BE2C (cell line): ENCODE measurements around the gene NRIP3. TPM values are rescaled to one million over a fixed set of nuclear protein-coding genes. Genes with fewer than 3 reads are reported as not detected.
A peak's percentile ranks its signal among the peaks of the same experiment; 100 is the strongest.

Source experiments
- DNase-seq: peaks from one replicate; pipeline ENCODE4 v3.0.0-alpha.2; 2020
- H3K27me3 ChIP-seq: fragments of 250-450 bp; sonication (Bioruptor Pico); 2 replicates; pipeline ENCODE4 v1.5.1; 2020; ENCODE audit warnings: mild to moderate bottlenecking
- H3K36me3 ChIP-seq: fragments of 250-450 bp; sonication (Bioruptor Pico); 2 replicates; pipeline ENCODE4 v1.5.1; 2020; ENCODE audit warnings: mild to moderate bottlenecking
- H3K4me1 ChIP-seq: fragments of 250-450 bp; sonication (Bioruptor Pico); 2 replicates; pipeline ENCODE4 v1.5.1; 2020
- H3K4me3 ChIP-seq: 2 replicates; pipeline ENCODE4 v1.5.1; 2011; ENCODE audit warnings: low read depth, low read length
- H3K9me3 ChIP-seq: fragments of 250-450 bp; sonication (Bioruptor Pico); 2 replicates; pipeline ENCODE4 v1.5.1; 2020
- polyA plus RNA-seq: library from polyadenylated mRNA; unstranded; fragments of >200 nt; gene quantifications from one replicate; pipeline ENCODE4 v1.2.1, GENCODE V29; 2012; ENCODE audit warnings: low read depth, missing spikeins; ENCODE audit not compliant: insufficient read length, insufficient read depth
- TF ChIP-seq, protein P1 (sequence below): IDR thresholded peaks from 2 replicates; pipeline ENCODE4 v1.5.1; 2012; ENCODE audit warnings: mild to moderate bottlenecking, low read depth, low read length

Gene NRIP3
- polyA plus RNA-seq: not detected

GRCh38 chr11:9003573-9004182 is at the start of gene NRIP3:
TSS of gene NRIP3 (minus strand) at chr11:9004001. CDS start at chr11:9003935, 66 bp downstream.
- Histone ChIP-seq H3K27me3 (peaks cover 24% of the 10 kb centered on the region), H3K4me3 (peak within 1 kb of the TSS; percentile 19)

DNA sequence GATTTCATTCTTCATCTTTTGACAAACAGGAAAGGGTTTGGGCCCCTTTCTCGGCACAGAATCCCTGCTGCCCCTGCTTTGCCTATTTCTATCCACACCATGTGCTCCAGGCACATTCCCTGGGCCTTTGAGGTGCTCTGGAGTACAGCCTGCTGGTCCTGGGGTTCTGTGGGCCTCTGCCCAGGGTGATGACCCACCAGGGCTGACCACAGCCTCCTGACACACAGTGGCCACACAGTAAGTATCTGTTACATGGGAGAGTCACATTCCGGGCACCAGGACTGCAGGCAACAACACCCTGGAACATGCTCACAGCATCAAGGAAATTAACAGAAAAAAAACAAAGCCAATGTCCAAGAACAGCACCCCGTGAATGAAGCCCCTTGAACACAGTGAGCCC is 48.5 kb upstream of the NRIP3 start:
- no peaks in the 10 kb centered on the region for H3K36me3 ChIP-seq
- no peak for DNase-seq
- no peak overlapping the region for H3K4me3 ChIP-seq
- no peaks in the 10 kb centered on the region; the same call in 1 of the 2 replicates for H3K4me1 ChIP-seq
- no peaks in the 10 kb centered on the region for H3K9me3 ChIP-seq
- TF ChIP-seq, protein P1, sequence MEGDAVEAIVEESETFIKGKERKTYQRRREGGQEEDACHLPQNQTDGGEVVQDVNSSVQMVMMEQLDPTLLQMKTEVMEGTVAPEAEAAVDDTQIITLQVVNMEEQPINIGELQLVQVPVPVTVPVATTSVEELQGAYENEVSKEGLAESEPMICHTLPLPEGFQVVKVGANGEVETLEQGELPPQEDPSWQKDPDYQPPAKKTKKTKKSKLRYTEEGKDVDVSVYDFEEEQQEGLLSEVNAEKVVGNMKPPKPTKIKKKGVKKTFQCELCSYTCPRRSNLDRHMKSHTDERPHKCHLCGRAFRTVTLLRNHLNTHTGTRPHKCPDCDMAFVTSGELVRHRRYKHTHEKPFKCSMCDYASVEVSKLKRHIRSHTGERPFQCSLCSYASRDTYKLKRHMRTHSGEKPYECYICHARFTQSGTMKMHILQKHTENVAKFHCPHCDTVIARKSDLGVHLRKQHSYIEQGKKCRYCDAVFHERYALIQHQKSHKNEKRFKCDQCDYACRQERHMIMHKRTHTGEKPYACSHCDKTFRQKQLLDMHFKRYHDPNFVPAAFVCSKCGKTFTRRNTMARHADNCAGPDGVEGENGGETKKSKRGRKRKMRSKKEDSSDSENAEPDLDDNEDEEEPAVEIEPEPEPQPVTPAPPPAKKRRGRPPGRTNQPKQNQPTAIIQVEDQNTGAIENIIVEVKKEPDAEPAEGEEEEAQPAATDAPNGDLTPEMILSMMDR: no peak
- no peaks in the 10 kb centered on the region for H3K27me3 ChIP-seq

More at GRCh38 chr11:9003573-9004182, at the start of gene NRIP3:
- DNase-seq: peak; percentile 56
- TF ChIP-seq, protein P1: no peak
- no peaks in the 10 kb centered on the region for H3K36me3 ChIP-seq
- no peaks in the 10 kb centered on the region for H3K4me1 ChIP-seq
- no peaks in the 10 kb centered on the region for H3K9me3 ChIP-seq

DNA sequence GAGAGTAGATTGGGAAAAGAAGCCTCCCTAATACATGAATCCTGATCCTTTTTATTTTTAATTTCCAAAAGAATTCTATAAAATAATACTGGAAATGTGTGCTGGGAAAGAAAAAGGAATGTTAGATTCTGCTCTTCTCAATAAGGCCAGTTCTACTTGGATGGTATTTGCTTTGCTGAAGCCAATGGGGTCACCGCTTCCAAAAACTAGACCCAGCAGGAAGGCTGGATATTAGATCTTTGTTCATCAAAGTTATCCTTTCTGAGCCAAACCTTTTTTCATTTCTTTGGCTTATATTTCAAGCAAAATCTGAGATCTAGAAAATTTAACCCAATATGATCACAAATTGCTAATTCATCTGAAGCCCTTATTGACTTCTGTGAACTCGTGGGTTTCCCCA is 46.2 kb upstream of the NRIP3 start:
- Histone ChIP-seq H3K9me3 (no peaks in the 10 kb centered on the region), H3K27me3 (no peaks in the 10 kb centered on the region), H3K36me3 (no peaks in the 10 kb centered on the region), H3K4me1 (no peaks in the 10 kb centered on the region; the same call in 1 of the 2 replicates), H3K4me3 (no peak overlapping the region)
- no peak for DNase-seq
- TF ChIP-seq, protein P1: no peak

DNA sequence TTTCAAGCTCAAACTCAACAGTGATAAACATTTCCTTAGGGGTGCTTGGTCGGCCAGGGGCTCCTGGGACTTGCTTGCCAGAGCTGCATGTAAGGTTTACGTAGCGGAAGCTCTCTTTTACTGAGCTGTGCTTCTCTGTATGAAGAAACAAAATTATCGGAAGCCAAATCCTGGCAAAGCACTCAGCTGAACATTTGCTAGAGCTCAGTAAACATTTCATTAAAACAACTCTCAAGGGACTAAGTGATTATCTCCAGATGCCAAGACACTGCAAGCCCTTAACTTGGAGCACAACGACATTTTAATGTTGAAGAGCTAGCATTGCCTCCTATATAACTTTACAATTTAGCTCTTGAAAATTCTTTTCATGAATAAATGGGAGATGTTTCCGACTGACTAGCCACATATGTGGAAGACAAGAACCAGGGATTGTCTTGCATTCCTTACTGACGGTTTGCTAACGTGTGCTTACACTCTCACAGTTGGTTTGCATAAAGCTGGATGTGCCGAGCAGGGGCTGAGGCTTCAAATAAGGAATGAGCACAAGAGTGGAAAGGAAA is 44.2 kb upstream of the NRIP3 start:
- no peak for DNase-seq
- Histone ChIP-seq H3K27me3 (no peaks in the 10 kb centered on the region), H3K4me1 (no peaks in the 10 kb centered on the region; the same call in 1 of the 2 replicates), H3K9me3 (no peaks in the 10 kb centered on the region), H3K4me3 (no peak overlapping the region), H3K36me3 (no peaks in the 10 kb centered on the region)
- TF ChIP-seq, protein P1: no peak

DNA sequence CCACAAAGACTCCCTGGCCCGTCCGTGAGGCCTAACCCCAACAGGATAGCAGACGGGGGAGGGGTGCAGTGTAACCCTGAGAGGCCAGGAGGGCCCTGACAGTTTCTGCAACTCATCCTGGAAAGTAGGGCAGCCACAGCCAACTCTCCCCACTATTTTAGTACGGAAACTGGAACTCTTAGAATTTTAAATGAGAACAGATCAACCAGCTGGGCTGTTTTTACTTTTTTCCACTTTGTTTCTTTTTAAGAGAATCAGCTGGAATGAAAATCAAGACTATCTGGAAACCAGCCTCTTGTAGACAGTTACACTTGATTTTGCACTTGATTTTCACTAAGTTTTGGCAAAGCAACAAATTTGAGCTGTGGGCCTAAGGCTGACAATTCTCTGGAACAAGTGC is 42.7 kb upstream of the NRIP3 start:
- H3K9me3 ChIP-seq: no peaks in the 10 kb centered on the region
- no peaks in the 10 kb centered on the region for H3K27me3 ChIP-seq
- DNase-seq: no peak
- H3K4me3 ChIP-seq: no peak overlapping the region
- TF ChIP-seq, protein P1: no peak
- H3K4me1 ChIP-seq: no peaks in the 10 kb centered on the region; the same call in 1 of the 2 replicates
- no peaks in the 10 kb centered on the region for H3K36me3 ChIP-seq

- DNase-seq: no peak
- H3K27me3 ChIP-seq: no peaks in the 10 kb centered on the region
- H3K9me3 ChIP-seq: no peaks in the 10 kb centered on the region
- TF ChIP-seq, protein P1: no peak
- H3K4me3 ChIP-seq: no peak overlapping the region
- H3K36me3 ChIP-seq: no peaks in the 10 kb centered on the region
- H3K4me1 ChIP-seq: no peaks in the 10 kb centered on the region
Measured at GRCh38 chr11:9042488-9042887, 38.7 kb upstream of the NRIP3 start.
